Measurements from ENCODE around the gene EGFL7. TPM values are rescaled to one million over a fixed set of nuclear protein-coding genes. Genes with fewer than 3 reads are reported as not detected.

Gene EGFL7
- total and polyA plus RNA-seq, 2 of the 13 experiments (the other 11 are each of a cell fraction or from before 2014, with no cell fraction given) = 0.20 to 5.1 TPM

- peak; percentile 45 for TF ChIP-seq ARID5B (CRISPR knock-in tag; IDR thresholded peaks at IDR 0.05)
- no peak for TF ChIP-seq TEAD2 (CRISPR knock-in tag; IDR thresholded peaks at IDR 0.05)
- 0 out of 2 replicates have a peak, but pooled peaks have one; percentile 66 for TF ChIP-seq ZFP36L1 (CRISPR knock-in tag; IDR thresholded peaks at IDR 0.05)
- TF ChIP-seq GFI1 (CRISPR knock-in tag; IDR thresholded peaks at IDR 0.05; ENCODE audit: borderline replicate concordance) = peak; percentile 31; the same call in 1 of the 2 replicates
- TF ChIP-seq MEF2D (CRISPR knock-in tag; IDR thresholded peaks at IDR 0.05) = peak; percentile 86
- TF ChIP-seq GTF3A (CRISPR knock-in tag; conservative IDR thresholded peaks at IDR 0.05) = no peak
- 0 out of 2 replicates have a peak, but pooled peaks have one; percentile 46 for TF ChIP-seq ZNF790 (CRISPR knock-in tag; IDR thresholded peaks at IDR 0.05; ENCODE audit: borderline replicate concordance)
- TF ChIP-seq ZNF546 (CRISPR knock-in tag; conservative IDR thresholded peaks at IDR 0.05) = peak; percentile 65
- TF ChIP-seq NR2F2 (IDR thresholded peaks at IDR 0.05; ENCODE audit: borderline replicate concordance, low read depth) = peak; percentile 64; the same call in 1 of the 2 replicates
- 0 out of 2 replicates have a peak, but pooled peaks have one; percentile 6 for TF ChIP-seq CHCHD3 (CRISPR knock-in tag; IDR thresholded peaks at IDR 0.05)
- peak; percentile 32; the same call in 1 of the 2 replicates for TF ChIP-seq ARID4A (CRISPR knock-in tag; IDR thresholded peaks at IDR 0.05; ENCODE audit: borderline replicate concordance)
- peak; percentile 33; the same call in 1 of the 2 replicates for TF ChIP-seq ZNF431 (CRISPR knock-in tag; IDR thresholded peaks at IDR 0.05; ENCODE audit: borderline replicate concordance, low read depth)
- peak; percentile 15; the same call in 1 of the 2 replicates for TF ChIP-seq ZNF543 (CRISPR knock-in tag; IDR thresholded peaks at IDR 0.05)
- TF ChIP-seq SALL2 (CRISPR knock-in tag; IDR thresholded peaks at IDR 0.05) = no peak
- TF ChIP-seq ZBTB7B (CRISPR knock-in tag; IDR thresholded peaks at IDR 0.05) = peak; percentile 82
- TF ChIP-seq NONO (IDR thresholded peaks at IDR 0.05) = no peak
- TF ChIP-seq NONO (CRISPR knock-in tag; conservative IDR thresholded peaks at IDR 0.05) = no peak; the same call in 1 of the 2 replicates
- peak; percentile 75 for TF ChIP-seq ZSCAN25 (CRISPR knock-in tag; IDR thresholded peaks at IDR 0.05)
- TF ChIP-seq TAF1 (CRISPR knock-in tag; IDR thresholded peaks at IDR 0.05) = peak; percentile 14; the same call in 1 of the 2 replicates
- TF ChIP-seq ZNF768 (CRISPR knock-in tag; IDR thresholded peaks at IDR 0.05) = 0 out of 2 replicates have a peak, but pooled peaks have one; percentile 16
- no peak for TF ChIP-seq KDM1A (CRISPR knock-in tag; IDR thresholded peaks at IDR 0.05)
- TF ChIP-seq TCF12 (IDR thresholded peaks at IDR 0.05) = no peak
- TF ChIP-seq TCF12 (CRISPR knock-in tag; IDR thresholded peaks at IDR 0.05) = peak; percentile 86
Observed at GRCh38 chr9:136644593-136645351, 17.9 kb upstream of the EGFL7 start (continued).

All from HepG2 (cell line).